ENCODE measurements around the gene CELF1. TPM values are rescaled to one million over a fixed set of nuclear protein-coding genes. Genes with fewer than 3 reads are reported as not detected.

CELF1 gene
- total and polyA plus RNA-seq, 2 of the 4 experiments (the other 2 are of a cell fraction) = 63.3 to 135 TPM

- no peak overlapping the region for H3K27ac ChIP-seq (ENCODE audit: insufficient read depth, low read length)
- POLR2A ChIA-PET (ENCODE audit: unreplicated experiment) = no interaction called here
Measured at GRCh38 chr11:47488111-47488510, 64.8 kb downstream of the CELF1 start.

More at GRCh38 chr11:47488111-47488510, 64.8 kb downstream of the CELF1 start:
- H3K4ac ChIP-seq (ENCODE audit: low read depth, low read length) = no peak overlapping the region
- H4K5ac ChIP-seq (ENCODE audit: low read depth, low read length) = no peak overlapping the region
- dilution Hi-C loops (cut with HindIII; ENCODE audit: low sequenced_read_pairs, unreplicated experiment) (no loop called here), intact Hi-C loops (cut with micrococcal nuclease) (loop anchor here (10.0 kb wide), 1 partner anchor 47 kb away; no protein-coding TSS in a partner anchor), in situ Hi-C loops (cut with MboI; ENCODE audit: low sequenced_read_pairs) (loop anchor here (10.0 kb wide), 1 partner anchor 127 kb away; no protein-coding TSS in a partner anchor)
- no TSS peak for BruUV-seq (replicated peaks)
- peaks cover 11% of the 10 kb centered on the region for H3K9me1 ChIP-seq (ENCODE audit: insufficient read depth, low read length)
- ATAC-seq (ENCODE audit: low read depth) (peak; percentile 48; the same call in 1 of the 2 replicates), DNase-seq (no peak)
- no peak overlapping the region for H3K56ac ChIP-seq (ENCODE audit: extremely low read depth, insufficient read depth, low read length)
- no peaks in the 10 kb centered on the region for H3K9me3 ChIP-seq (ENCODE audit: control insufficient read depth, insufficient read depth, low read length)
- H3K4me3 ChIP-seq (ENCODE audit: insufficient read depth, low read depth, low read length) = no peak overlapping the region
- CTCF ChIA-PET = no interaction called here
- no peak overlapping the region for H2BK120ac ChIP-seq (ENCODE audit: low read depth, low read length)
- peaks cover 32 to 56% of the 10 kb centered on the region in 2 experiments for H3K79me1 ChIP-seq (ENCODE audit: low read depth in 1 of 2, low read length in 2 of 2)
- 100% methylated on average over 1 of the region's 3 CpGs; no CpG with 5 or more reads in 1 of the 2 experiments for WGBS, 2 experiments (ENCODE audit: extremely low coverage in 2 of 2, insufficient read length in 1 of 2)
- no peak overlapping the region for H2BK5ac ChIP-seq (ENCODE audit: low read depth, low read length, poor library complexity, severe bottlenecking)
- no peak overlapping the region for H4K8ac ChIP-seq (ENCODE audit: low read depth in 2 of 2, low read length in 2 of 2)
- no peak overlapping the region for H2AFZ ChIP-seq (replicated peaks; ENCODE audit: low read length, poor library complexity)
- H3K9ac ChIP-seq (ENCODE audit: low read depth, low read length) = no peak overlapping the region
- H3K36me3 ChIP-seq (ENCODE audit: control insufficient read depth, insufficient read depth, low read length) = peaks cover 23% of the 10 kb centered on the region
- H4K91ac ChIP-seq (ENCODE audit: insufficient read depth, low read depth, low read length) = no peak overlapping the region
- H2BK20ac ChIP-seq (ENCODE audit: low read depth, low read length) = no peak overlapping the region
- H3K18ac ChIP-seq (ENCODE audit: low read depth, low read length) = no peak overlapping the region
- H2BK15ac ChIP-seq (ENCODE audit: low read depth, low read length) = no peak overlapping the region
- no peak overlapping the region for H3K14ac ChIP-seq (replicated peaks; ENCODE audit: low read depth, low read length)
- peaks cover 13% of the 10 kb centered on the region; the same call in 1 of the 2 replicates for H4K20me1 ChIP-seq (ENCODE audit: insufficient read depth, low read length)
- no peak overlapping the region for H2AK9ac ChIP-seq (replicated peaks; ENCODE audit: low read depth, low read length, poor library complexity)
- H2AK5ac ChIP-seq (ENCODE audit: low read depth, low read length) = no peak overlapping the region
- H3K23ac ChIP-seq (ENCODE audit: low read depth, low read length) = no peak overlapping the region
- H3K4me1 ChIP-seq (ENCODE audit: control insufficient read depth, insufficient read depth, low read length) = peaks cover 2% of the 10 kb centered on the region; the same call in 1 of the 2 replicates
- H3K27me3 ChIP-seq (ENCODE audit: control insufficient read depth, insufficient read depth, low read length) = no peaks in the 10 kb centered on the region
- TF ChIP-seq RAD21 (IDR thresholded peaks at IDR 0.05; ENCODE audit: low read length) = no peak
- no peak for TF ChIP-seq MAFK (IDR thresholded peaks at IDR 0.05; ENCODE audit: low read depth, low read length)
- no peak for TF ChIP-seq BHLHE40 (IDR thresholded peaks at IDR 0.05; ENCODE audit: low read depth, low read length)
- no peak for TF ChIP-seq NFE2L2 (IDR thresholded peaks at IDR 0.05; ENCODE audit: low read depth, low read length)
- TF ChIP-seq SMC3 (IDR thresholded peaks at IDR 0.05; ENCODE audit: low read depth, low read length) = no peak
- H3K4me2 ChIP-seq (ENCODE audit: low read depth, low read length) = no peak overlapping the region

Data from IMR-90 (cell line).